Astrocyte of the cerebellum (primary cell): ENCODE results near the gene EEFSEC.

Experiments
- DNase-seq: peaks from one replicate; pipeline ENCODE4 v3.0.0-alpha.2; 2011; ENCODE audit warnings: low read depth
- H3K4me3 ChIP-seq: 2 replicates; pipeline ENCODE4 v1.5.1; 2011; ENCODE audit warnings: mild to moderate bottlenecking, low read depth, low read length, moderate library complexity
- CTCF ChIP-seq: IDR thresholded peaks from 2 replicates; pipeline ENCODE4 v1.5.1; 2012; ENCODE audit warnings: low read length, low read depth, moderate library complexity, mild to moderate bottlenecking; ENCODE audit errors: missing control alignments
- in situ Hi-C: cut with HindIII; loops from 2 replicates; pipeline ENCODE4 v1.10.0; 2017; ENCODE audit warnings: low sequenced_read_pairs

EEFSEC gene

GRCh38 chr3:128359846-128360642 is 206.8 kb downstream of the EEFSEC start:
- no peak overlapping the region for H3K4me3 ChIP-seq
- in situ Hi-C loops, result no loop called here
- no peak for TF ChIP-seq CTCF
- DNase-seq, result no peak

- DNase-seq, result no peak
- no peak overlapping the region for H3K4me3 ChIP-seq
- in situ Hi-C loops, result no loop called here
- no peak for TF ChIP-seq CTCF
Measured at GRCh38 chr3:128360705-128361271, 207.5 kb downstream of the EEFSEC start.

- in situ Hi-C loops, result no loop called here
- TF ChIP-seq CTCF, result no peak
- H3K4me3 ChIP-seq, result no peak overlapping the region
- no peak for DNase-seq
Measured at GRCh38 chr3:128362026-128362965, 209.0 kb downstream of the EEFSEC start.

DNA sequence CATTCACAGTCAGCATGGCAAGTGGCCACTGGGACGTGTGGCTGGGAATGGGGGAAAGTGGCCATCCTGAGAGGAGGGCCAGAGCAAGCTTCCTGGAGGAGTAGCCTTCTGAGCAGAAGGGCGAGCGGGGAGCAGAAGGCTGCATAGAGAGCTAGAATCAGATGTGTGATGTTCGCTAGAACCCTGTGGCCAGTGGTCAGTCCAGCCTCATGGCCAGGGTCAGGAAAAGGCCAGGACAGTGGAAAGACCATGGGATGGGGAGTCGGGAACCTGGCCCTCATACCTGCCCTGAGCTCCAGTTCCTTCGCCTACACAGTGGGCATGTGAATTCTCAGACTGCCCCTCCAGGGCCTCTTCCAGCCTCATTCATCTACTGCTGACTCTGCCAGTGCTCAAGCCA is 211.0 kb downstream of the EEFSEC start:
- no peak for DNase-seq
- no peak overlapping the region for H3K4me3 ChIP-seq
- in situ Hi-C loops, result no loop called here
- no peak for TF ChIP-seq CTCF

- no peak for DNase-seq
- in situ Hi-C loops, result no loop called here
- no peak for TF ChIP-seq CTCF
- no peak overlapping the region for H3K4me3 ChIP-seq
Measured at GRCh38 chr3:128364808-128365360, 211.6 kb downstream of the EEFSEC start.

DNA sequence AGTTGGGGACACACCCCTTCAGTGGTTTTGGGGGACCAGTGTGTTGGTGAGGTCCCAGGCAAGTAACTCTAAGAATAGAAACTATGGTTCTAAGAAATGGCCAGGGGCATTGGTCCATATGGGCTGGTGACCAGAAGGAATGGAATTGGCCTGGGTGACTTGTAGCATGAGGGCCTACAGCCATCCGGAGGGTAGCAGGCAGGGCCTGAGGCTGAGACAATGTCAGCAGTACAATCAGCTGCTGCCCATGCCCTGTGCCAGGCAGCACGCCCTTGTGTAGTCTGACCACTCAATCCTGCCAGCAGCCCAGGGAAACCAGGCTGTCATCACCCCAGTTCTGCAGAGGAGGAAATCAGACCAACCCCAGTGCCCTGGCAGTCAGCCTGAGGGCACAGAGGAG is 212.9 kb downstream of the EEFSEC start:
- TF ChIP-seq CTCF, result no peak
- in situ Hi-C loops, result no loop called here
- H3K4me3 ChIP-seq, result no peak overlapping the region
- no peak for DNase-seq
